ENCODE data around the gene IQCF5. TPM values are rescaled to one million over a fixed set of nuclear protein-coding genes. Genes with fewer than 3 reads are reported as not detected.

IQCF5 gene
- total RNA-seq, 3 donors from 2014 or later (not counting 1 experiment from before 2014, with no cell fraction given), result not detected

DNA sequence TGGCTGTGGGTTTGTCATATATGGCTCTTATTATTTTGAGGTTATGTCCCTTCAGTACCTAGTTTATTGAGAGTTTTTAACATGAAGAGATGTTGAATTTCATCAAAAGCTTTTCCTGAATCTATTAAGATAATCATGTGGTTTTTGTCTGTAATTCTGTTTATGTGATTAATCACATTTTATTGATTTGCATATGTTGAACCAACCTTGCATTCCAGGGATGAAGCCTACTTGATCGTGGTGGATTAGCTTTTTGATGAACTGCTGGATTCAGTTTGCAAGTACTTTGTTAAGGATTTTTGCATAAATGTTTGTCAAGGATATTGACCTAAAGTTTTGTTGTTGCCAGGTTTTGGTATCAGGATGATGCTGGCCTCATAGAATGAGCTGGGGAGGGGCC lies 47.1 kb downstream of the IQCF5 start:
- H3K27ac ChIP-seq (ENCODE audit: low read length), result no peak overlapping the region
- 71% methylated on average over 1 of the region's 1 CpG for WGBS (ENCODE audit: insufficient coverage)
- no peak overlapping the region for H3K4me3 ChIP-seq (ENCODE audit: low read length)
- DNase-seq, result no peak
- peaks cover 9% of the 10 kb centered on the region for H3K9me3 ChIP-seq (ENCODE audit: control insufficient read depth, insufficient read depth, low read length)
- Mint-ChIP-seq H3K9me3 (peaks cover 3% of the 10 kb centered on the region in 2 donors), H3K4me1 (peaks cover 3 to 10% of the 10 kb centered on the region in 2 donors), H3K27me3 (ENCODE audit: low read depth in 2 of 2) (peaks cover 11 to 26% of the 10 kb centered on the region in 2 donors), H3K36me3 (peaks cover 14% of the 10 kb centered on the region), H3K27ac (no peak overlapping the region), H3K4me3 (peak overlapping the region; percentile 56)
- H3K4me1 ChIP-seq (ENCODE audit: control insufficient read depth, insufficient read depth, low read length), result no peaks in the 10 kb centered on the region
- ATAC-seq, result no peak
- no peaks in the 10 kb centered on the region for H3K27me3 ChIP-seq (ENCODE audit: control insufficient read depth, insufficient read depth, low read length)
- TF ChIP-seq, protein P1, sequence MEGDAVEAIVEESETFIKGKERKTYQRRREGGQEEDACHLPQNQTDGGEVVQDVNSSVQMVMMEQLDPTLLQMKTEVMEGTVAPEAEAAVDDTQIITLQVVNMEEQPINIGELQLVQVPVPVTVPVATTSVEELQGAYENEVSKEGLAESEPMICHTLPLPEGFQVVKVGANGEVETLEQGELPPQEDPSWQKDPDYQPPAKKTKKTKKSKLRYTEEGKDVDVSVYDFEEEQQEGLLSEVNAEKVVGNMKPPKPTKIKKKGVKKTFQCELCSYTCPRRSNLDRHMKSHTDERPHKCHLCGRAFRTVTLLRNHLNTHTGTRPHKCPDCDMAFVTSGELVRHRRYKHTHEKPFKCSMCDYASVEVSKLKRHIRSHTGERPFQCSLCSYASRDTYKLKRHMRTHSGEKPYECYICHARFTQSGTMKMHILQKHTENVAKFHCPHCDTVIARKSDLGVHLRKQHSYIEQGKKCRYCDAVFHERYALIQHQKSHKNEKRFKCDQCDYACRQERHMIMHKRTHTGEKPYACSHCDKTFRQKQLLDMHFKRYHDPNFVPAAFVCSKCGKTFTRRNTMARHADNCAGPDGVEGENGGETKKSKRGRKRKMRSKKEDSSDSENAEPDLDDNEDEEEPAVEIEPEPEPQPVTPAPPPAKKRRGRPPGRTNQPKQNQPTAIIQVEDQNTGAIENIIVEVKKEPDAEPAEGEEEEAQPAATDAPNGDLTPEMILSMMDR (IDR thresholded peaks at IDR 0.05), result no peak
- intact Hi-C loops (cut with micrococcal nuclease), result no loop called here
- no peaks in the 10 kb centered on the region for H3K36me3 ChIP-seq (ENCODE audit: control insufficient read depth, insufficient read depth, low read length)

Other genes starting within 250 kb of the IQCF5 start
- 10 to 100 TPM; 41.1 to 46.8 (median 45.4) TPM for gene TEX264, start 204.3 kb downstream of the IQCF5 start, total RNA-seq
- 1 to 10 TPM; 5.6 to 8.0 (median 7.4) TPM for gene GRM2, start 168.5 kb downstream of the IQCF5 start, total RNA-seq
- not detected for gene IQCF6, start 96.4 kb downstream of the IQCF5 start, total RNA-seq
- gene IQCF2, start 14.0 kb downstream of the IQCF5 start, total RNA-seq, result not detected
- not detected for gene IQCF1, start 27.8 kb upstream of the IQCF5 start, total RNA-seq
- gene RRP9, start 66.3 kb upstream of the IQCF5 start, total RNA-seq, result 10 to 100 TPM; 11.2 to 13.0 (median 12.7) TPM
- 1 to 10 TPM; 4.6 to 7.4 (median 5.6) TPM for gene PARP3, start 66.8 kb upstream of the IQCF5 start, total RNA-seq
- gene GPR62, start 79.8 kb upstream of the IQCF5 start, total RNA-seq, result not detected
- gene PCBP4, start 91.9 kb upstream of the IQCF5 start, total RNA-seq, result 10 to 100 TPM; 15.0 to 24.7 (median 18.4) TPM
- gene ABHD14B, start 98.4 kb upstream of the IQCF5 start, total RNA-seq, result 10 to 100 TPM; 32.8 to 42.2 (median 34.2) TPM
- gene ABHD14A, start 99.5 kb upstream of the IQCF5 start, total RNA-seq, result 10 to 100 TPM; 12.0 to 14.7 (median 13.4) TPM
- gene ACY1, start 107.9 kb upstream of the IQCF5 start, total RNA-seq, result 10 to 100 TPM in 2 of 3 donors, 1 to 10 TPM in 1; 8.4 to 19.5 (median 13.8) TPM
- 100 to 1,000 TPM; 486 to 819 (median 797) TPM for gene RPL29, start 120.3 kb upstream of the IQCF5 start, total RNA-seq
- gene DUSP7, start 181.0 kb upstream of the IQCF5 start, total RNA-seq, result 10 to 100 TPM in 2 of 3 donors, 1 to 10 TPM in 1; 8.7 to 17.4 (median 11.6) TPM